ENCODE measurements around the gene GNAL.

Gene GNAL

DNA sequence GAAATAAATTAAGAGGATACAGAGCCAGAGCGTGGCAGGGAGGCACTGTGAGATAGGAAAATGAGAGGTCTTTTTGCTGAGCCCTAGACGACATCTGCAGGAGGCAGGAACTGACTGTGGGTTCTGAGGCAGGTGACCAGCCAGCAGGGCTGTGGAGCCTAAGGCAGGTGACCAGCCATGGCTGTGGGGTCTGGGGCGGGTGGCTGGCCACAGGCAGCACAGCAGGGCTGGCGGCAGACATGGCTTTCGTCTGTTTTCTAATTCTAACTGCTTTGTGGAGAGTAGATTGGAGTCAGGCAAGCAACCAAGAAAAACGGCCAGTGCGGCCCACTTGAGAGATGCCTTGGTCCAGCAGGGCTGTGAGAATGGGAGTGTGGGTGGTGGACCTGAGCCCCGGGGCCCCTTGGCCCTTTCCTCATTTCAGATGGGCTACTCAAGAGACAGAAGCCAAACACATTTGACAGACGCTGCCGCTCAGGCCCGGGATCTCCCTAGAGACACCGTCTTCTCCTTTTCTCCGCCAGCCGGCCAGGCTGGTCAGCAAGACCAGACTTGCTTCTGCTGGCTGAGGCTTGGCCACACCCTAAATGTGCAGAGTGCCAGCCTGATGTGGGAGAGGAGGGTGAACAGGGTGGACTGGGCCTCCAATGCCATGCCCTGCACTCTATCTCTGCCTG, 19.7 kb upstream of the GNAL start:
- DNase-seq (ENCODE audit: low read depth): peak; percentile 91

DNA sequence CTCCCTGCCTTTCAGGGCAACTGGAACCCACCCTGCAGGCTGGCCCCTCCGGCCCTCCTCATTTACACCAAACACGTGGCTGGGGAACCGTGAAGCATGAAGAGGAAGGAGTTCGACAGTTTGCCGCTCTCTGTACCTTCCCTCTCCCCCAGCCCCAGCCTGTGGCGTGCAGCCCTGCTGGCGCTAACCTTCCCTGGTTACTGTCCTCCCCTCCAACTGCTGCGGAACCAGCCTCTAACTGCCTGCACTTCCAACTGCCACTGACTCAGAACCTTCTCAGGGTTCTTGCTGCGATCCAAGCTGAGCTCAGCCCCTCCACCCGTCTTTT, 19.2 kb upstream of the GNAL start:
- H3K4me3 ChIP-seq (ENCODE audit: low read length): no peak overlapping the region
- TF ChIP-seq, protein P1, sequence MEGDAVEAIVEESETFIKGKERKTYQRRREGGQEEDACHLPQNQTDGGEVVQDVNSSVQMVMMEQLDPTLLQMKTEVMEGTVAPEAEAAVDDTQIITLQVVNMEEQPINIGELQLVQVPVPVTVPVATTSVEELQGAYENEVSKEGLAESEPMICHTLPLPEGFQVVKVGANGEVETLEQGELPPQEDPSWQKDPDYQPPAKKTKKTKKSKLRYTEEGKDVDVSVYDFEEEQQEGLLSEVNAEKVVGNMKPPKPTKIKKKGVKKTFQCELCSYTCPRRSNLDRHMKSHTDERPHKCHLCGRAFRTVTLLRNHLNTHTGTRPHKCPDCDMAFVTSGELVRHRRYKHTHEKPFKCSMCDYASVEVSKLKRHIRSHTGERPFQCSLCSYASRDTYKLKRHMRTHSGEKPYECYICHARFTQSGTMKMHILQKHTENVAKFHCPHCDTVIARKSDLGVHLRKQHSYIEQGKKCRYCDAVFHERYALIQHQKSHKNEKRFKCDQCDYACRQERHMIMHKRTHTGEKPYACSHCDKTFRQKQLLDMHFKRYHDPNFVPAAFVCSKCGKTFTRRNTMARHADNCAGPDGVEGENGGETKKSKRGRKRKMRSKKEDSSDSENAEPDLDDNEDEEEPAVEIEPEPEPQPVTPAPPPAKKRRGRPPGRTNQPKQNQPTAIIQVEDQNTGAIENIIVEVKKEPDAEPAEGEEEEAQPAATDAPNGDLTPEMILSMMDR (IDR thresholded peaks at IDR 0.05; ENCODE audit: insufficient read depth, low read depth, low read length, missing control alignments): no peak
- no peak for DNase-seq (ENCODE audit: low read depth)

More for the DNA sequence above, 19.7 kb upstream of the GNAL start:
- H3K4me3 ChIP-seq (ENCODE audit: low read length): no peak overlapping the region
- TF ChIP-seq, protein P1 (IDR thresholded peaks at IDR 0.05; ENCODE audit: insufficient read depth, low read depth, low read length, missing control alignments): no peak

DNA sequence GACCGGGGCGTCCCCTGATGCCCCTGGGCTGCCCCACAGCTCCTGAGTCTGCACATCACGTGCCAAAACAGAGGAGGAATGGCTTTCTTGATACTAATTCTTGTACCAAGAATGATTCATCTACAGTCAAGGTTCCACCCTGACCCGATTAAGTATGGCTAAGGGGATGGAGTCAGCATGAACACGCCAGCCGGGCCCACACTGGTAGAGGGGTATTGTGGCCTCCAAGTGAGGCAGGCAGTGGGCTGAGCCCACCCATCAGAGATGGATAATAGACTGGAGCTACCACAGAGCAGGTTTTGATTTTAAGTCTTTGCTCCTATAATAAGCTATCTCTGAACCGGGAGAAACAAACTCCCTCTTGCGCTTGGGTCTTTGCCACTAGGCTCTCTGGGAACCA, 17.9 kb upstream of the GNAL start:
- TF ChIP-seq, protein P1 (IDR thresholded peaks at IDR 0.05; ENCODE audit: insufficient read depth, low read depth, low read length, missing control alignments): no peak
- peak; percentile 24 for DNase-seq (ENCODE audit: low read depth)

DNA sequence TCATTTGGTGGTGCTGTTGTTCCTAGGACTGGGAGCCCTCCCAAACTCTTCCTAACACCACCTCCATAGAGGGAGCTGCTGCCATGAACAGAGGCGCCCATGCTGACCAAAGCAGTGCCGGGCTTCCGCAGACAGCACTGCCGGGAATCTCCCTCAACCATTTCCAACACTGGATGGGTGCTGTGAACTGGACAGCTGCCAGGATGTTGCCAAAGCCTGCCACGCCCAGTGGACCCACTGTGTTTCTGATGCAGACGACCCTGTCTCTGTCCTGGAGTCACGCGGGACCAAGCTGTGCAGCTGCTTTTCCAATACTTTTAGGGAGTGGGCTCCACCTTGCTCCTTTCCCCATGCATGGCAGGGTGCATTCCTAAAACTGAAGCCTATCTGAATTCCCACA, 16.9 kb upstream of the GNAL start:
- TF ChIP-seq, protein P1 (IDR thresholded peaks at IDR 0.05; ENCODE audit: insufficient read depth, low read depth, low read length, missing control alignments): no peak
- DNase-seq (ENCODE audit: low read depth): no peak
- no peak overlapping the region for H3K4me3 ChIP-seq (ENCODE audit: low read length)

More for the DNA sequence above, 17.9 kb upstream of the GNAL start:
- no peak overlapping the region for H3K4me3 ChIP-seq (ENCODE audit: low read length)

DNA sequence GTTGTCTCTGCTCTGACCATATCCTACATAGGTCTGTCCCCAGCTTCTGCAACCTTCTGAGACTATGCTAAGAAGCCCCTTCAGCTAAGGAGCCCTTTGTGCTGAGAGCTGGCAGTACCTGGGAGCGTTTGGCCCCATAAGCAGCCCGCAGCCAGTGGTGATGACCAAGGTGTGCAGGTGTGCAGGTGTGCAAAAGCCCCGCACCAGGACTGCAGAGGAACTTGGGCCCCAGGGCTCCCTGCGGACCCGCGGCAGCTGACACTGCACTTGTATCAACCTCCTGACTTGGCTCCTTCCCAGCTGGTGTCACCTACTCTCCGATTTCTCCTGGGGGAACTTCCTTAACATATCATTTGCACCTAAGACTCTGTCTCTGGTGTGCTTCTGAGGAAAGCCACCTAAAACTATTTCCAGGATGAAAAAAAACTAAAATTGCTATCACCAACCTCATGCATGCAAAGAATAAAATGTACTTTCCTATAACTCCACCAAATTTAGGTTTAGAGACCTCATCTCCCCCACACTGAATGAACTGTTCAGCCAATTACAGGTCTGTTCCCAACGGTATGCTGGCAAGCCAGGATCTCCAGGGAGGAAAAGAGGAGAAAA, 16.1 kb upstream of the GNAL start:
- no peak overlapping the region for H3K4me3 ChIP-seq (ENCODE audit: low read length)
- TF ChIP-seq, protein P1 (IDR thresholded peaks at IDR 0.05; ENCODE audit: insufficient read depth, low read depth, low read length, missing control alignments): no peak
- no peak for DNase-seq (ENCODE audit: low read depth)

DNA sequence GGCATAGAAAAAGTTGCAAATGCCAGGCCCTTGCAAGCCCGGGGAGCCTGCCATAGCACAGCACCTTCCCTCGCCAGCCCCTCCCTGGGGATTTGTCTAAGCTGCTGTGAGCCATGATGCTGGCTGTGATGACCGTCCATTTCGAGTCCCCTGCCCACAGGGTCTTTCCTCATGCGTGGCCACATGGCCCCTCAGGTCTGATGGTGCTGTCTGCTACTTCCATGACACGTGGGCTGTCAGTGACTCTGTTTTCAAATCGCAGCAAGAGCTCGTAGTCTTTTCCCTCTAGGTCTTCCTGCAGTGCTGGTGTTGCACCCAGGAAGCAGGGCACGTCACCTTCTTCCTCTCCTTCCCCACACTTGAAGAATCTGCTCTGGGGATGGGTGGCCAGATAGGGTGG, 15.5 kb upstream of the GNAL start:
- no peak for DNase-seq (ENCODE audit: low read depth)
- TF ChIP-seq, protein P1 (IDR thresholded peaks at IDR 0.05; ENCODE audit: insufficient read depth, low read depth, low read length, missing control alignments): no peak
- no peak overlapping the region for H3K4me3 ChIP-seq (ENCODE audit: low read length)

DNA sequence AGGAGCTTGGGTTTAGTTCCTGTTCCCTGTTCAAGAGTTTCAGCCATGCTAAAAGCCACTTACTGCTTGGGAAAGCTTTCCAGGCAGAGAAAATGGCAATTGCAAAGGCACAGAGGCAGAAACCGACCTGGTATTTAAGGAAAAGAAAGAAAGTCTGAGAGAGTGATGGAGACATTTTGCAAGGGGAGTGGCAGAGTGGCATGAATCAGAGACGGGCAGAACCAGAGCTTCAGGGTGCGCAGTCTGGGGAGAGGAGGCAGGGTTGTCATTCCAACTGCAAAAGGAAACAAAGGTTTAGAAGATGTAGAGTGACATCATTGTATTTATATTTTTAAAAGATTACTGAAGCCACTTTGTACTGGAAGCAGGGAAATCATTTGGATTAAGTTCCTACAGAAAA, 14.9 kb upstream of the GNAL start:
- no peak overlapping the region for H3K4me3 ChIP-seq (ENCODE audit: low read length)
- peak; percentile 54 for DNase-seq (ENCODE audit: low read depth)
- TF ChIP-seq, protein P1 (IDR thresholded peaks at IDR 0.05; ENCODE audit: insufficient read depth, low read depth, low read length, missing control alignments): no peak
